ENCODE measurements around the gene TAP2. TPM values are rescaled to one million over a fixed set of nuclear protein-coding genes. Genes with fewer than 3 reads are reported as not detected.

The TAP2 gene
- total and polyA plus RNA-seq, 10 donors = 26.4 to 106 (median 48.4) TPM

DNA sequence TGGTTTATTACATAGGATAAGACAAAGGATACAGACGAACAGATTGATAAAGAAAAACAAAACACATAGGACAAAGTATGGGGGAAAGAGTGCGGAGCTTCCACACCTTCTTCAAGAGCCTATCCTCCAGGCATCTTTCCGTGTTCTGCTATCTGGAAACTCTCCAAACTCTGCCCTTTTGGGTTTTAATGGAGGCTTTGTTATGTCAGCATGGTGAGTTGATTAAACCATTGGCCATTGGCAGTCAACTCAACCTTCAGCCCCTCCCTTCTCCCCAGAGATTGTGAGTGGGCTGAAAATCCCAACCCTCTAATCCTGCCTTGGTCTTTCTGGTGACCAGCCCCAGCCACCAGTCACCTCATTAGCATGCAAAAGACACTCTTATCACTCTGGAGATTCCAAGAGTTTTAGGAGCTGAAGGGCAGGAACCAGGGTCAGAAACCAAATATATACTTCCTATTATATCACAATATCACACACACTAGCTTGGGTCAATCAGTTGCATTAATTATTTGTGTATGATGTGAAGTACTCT, 45.6 kb downstream of the TAP2 start:
- Histone ChIP-seq H3K27ac (no peak overlapping the region), H3K27me3 (replicated peaks in 1 of 7) (peaks cover 0 to 3% (median 0%) of the 10 kb centered on the region in 7 donors), H3K9me3 (no peaks in the 10 kb centered on the region), H3K4me1 (peaks cover 0 to 44% (median 32%) of the 10 kb centered on the region in 6 donors), H3K4me3 (no peak overlapping the region), H3K36me3 (no peaks in the 10 kb centered on the region)
- intact Hi-C loops (cut with DNase I; ENCODE audit: low total_unique reads) = no loop called here
- DNase-seq = no peak
- 54 to 87% (median 77%) methylated on average over 3 of the region's 3 CpGs for WGBS, 5 donors
- TF ChIP-seq POLR2A (IDR thresholded peaks at IDR 0.05) (no peak), POLR2AphosphoS5 (IDR thresholded peaks at IDR 0.05) (no peak)
- TF ChIP-seq, protein P1, sequence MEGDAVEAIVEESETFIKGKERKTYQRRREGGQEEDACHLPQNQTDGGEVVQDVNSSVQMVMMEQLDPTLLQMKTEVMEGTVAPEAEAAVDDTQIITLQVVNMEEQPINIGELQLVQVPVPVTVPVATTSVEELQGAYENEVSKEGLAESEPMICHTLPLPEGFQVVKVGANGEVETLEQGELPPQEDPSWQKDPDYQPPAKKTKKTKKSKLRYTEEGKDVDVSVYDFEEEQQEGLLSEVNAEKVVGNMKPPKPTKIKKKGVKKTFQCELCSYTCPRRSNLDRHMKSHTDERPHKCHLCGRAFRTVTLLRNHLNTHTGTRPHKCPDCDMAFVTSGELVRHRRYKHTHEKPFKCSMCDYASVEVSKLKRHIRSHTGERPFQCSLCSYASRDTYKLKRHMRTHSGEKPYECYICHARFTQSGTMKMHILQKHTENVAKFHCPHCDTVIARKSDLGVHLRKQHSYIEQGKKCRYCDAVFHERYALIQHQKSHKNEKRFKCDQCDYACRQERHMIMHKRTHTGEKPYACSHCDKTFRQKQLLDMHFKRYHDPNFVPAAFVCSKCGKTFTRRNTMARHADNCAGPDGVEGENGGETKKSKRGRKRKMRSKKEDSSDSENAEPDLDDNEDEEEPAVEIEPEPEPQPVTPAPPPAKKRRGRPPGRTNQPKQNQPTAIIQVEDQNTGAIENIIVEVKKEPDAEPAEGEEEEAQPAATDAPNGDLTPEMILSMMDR (IDR thresholded peaks at IDR 0.05 in 8 of 11, conservative IDR thresholded peaks at IDR 0.05 in 3 of 11) = no peak

DNA sequence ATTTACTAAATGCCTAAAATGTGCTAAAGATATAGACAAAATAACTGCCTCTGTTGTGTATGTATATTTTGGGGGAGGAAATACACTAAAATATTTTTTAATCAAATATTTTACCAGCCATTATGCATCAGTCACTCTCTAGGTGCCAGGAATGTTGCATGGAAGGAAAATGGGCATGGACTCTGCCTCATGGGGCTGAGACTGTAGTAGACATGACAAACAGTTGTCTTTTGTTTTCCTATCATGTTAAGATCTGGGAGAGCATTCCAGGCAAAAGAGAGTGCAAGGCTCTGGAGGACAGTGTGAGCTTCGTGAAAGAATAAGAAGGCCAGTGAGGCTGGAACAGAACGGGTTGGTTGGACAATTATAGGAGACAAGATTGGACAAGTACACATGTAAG, 48.2 kb downstream of the TAP2 start:
- no peak for DNase-seq
- Histone ChIP-seq H3K27ac (no peak overlapping the region), H3K36me3 (no peaks in the 10 kb centered on the region), H3K4me3 (no peak overlapping the region), H3K9me3 (no peaks in the 10 kb centered on the region), H3K4me1 (peaks cover 0 to 20% (median 16%) of the 10 kb centered on the region in 6 donors), H3K27me3 (replicated peaks in 1 of 7) (peaks cover 0 to 11% (median 0%) of the 10 kb centered on the region in 7 donors)
- 46 to 91% (median 81%) methylated on average over 2 of the region's 2 CpGs for WGBS, 5 donors
- TF ChIP-seq POLR2AphosphoS5 (IDR thresholded peaks at IDR 0.05) = no peak
- TF ChIP-seq, protein P1 (IDR thresholded peaks at IDR 0.05 in 8 of 11, conservative IDR thresholded peaks at IDR 0.05 in 3 of 11) = no peak
- TF ChIP-seq POLR2A (IDR thresholded peaks at IDR 0.05) = no peak
- intact Hi-C loops (cut with DNase I; ENCODE audit: low total_unique reads) = no loop called here

Other genes starting within 250 kb of the TAP2 start
- gene HLA-DRB1, start 248.9 kb downstream of the TAP2 start, total RNA-seq = 100 to 1,000 TPM; 158 to 779 (median 365) TPM
- gene HLA-DRB1, start 248.9 kb downstream of the TAP2 start, polyA plus RNA-seq = 100 to 1,000 TPM; 450 to 729 (median 573) TPM
- 100 to 1,000 TPM in 6 of 7 donors, 10 to 100 TPM in 1; 19.1 to 340 (median 196) TPM for gene HLA-DQA1, start 201.3 kb downstream of the TAP2 start, total RNA-seq
- 100 to 1,000 TPM; 249 to 441 (median 420) TPM for gene HLA-DQA1, start 201.3 kb downstream of the TAP2 start, polyA plus RNA-seq
- 100 to 1,000 TPM in 4 of 7 donors, 10 to 100 TPM in 2, 1 to 10 TPM in 1; 6.1 to 271 (median 120) TPM for gene HLA-DQB1, start 172.1 kb downstream of the TAP2 start, total RNA-seq
- 1,000 to 10,000 TPM in 1 of 3 donors, 100 to 1,000 TPM in 2; 383 to 1,152 (median 620) TPM for gene HLA-DQB1, start 172.1 kb downstream of the TAP2 start, polyA plus RNA-seq
- 10 to 100 TPM in 4 of 7 donors, 1 to 10 TPM in 2, under 1 TPM in 1; 0.46 to 84.9 (median 10.9) TPM for gene HLA-DQA2, start 97.3 kb downstream of the TAP2 start, total RNA-seq
- gene HLA-DQA2, start 97.3 kb downstream of the TAP2 start, polyA plus RNA-seq = under 1 TPM; 0.10 to 0.29 (median 0.24) TPM
- gene HLA-DQB2, start 75.2 kb downstream of the TAP2 start, total RNA-seq = 10 to 100 TPM in 3 of 7 donors, 1 to 10 TPM in 3, not detected in 1; 1.0 to 72.6 (median 12.6) TPM
- gene HLA-DQB2, start 75.2 kb downstream of the TAP2 start, polyA plus RNA-seq = under 1 TPM in 2 of 3 donors, not detected in 1; 0.88 to 0.96 TPM
- 10 to 100 TPM; 30.7 to 50.7 (median 43.9) TPM for gene HLA-DOB, start 21.7 kb downstream of the TAP2 start, total RNA-seq
- gene HLA-DOB, start 21.7 kb downstream of the TAP2 start, polyA plus RNA-seq = 100 to 1,000 TPM; 112 to 179 (median 141) TPM
- gene PSMB8, start 5.3 kb upstream of the TAP2 start, total RNA-seq = 100 to 1,000 TPM; 109 to 156 (median 147) TPM
- 100 to 1,000 TPM; 248 to 288 (median 279) TPM for gene PSMB8, start 5.3 kb upstream of the TAP2 start, polyA plus RNA-seq
- 100 to 1,000 TPM; 108 to 172 (median 147) TPM for gene TAP1, start 15.0 kb upstream of the TAP2 start, total RNA-seq
- gene TAP1, start 15.0 kb upstream of the TAP2 start, polyA plus RNA-seq = 100 to 1,000 TPM in 2 of 3 donors, 10 to 100 TPM in 1; 98.5 to 154 (median 133) TPM
- gene PSMB9, start 15.5 kb upstream of the TAP2 start, total RNA-seq = 100 to 1,000 TPM; 141 to 206 (median 169) TPM
- 100 to 1,000 TPM; 172 to 328 (median 204) TPM for gene PSMB9, start 15.5 kb upstream of the TAP2 start, polyA plus RNA-seq
- gene HLA-DMB, start 102.3 kb upstream of the TAP2 start, total RNA-seq = 100 to 1,000 TPM; 124 to 178 (median 144) TPM
- 100 to 1,000 TPM; 158 to 226 (median 209) TPM for gene HLA-DMB, start 102.3 kb upstream of the TAP2 start, polyA plus RNA-seq
- gene HLA-DMA, start 114.4 kb upstream of the TAP2 start, total RNA-seq = 100 to 1,000 TPM; 141 to 218 (median 173) TPM
- 100 to 1,000 TPM; 235 to 423 (median 270) TPM for gene HLA-DMA, start 114.4 kb upstream of the TAP2 start, polyA plus RNA-seq
- 100 to 1,000 TPM; 169 to 277 (median 234) TPM for gene BRD2, start 129.9 kb upstream of the TAP2 start, total RNA-seq
- gene BRD2, start 129.9 kb upstream of the TAP2 start, polyA plus RNA-seq = 100 to 1,000 TPM in 2 of 3 donors, 10 to 100 TPM in 1; 80.5 to 127 (median 103) TPM
- 10 to 100 TPM; 30.8 to 89.5 (median 68.6) TPM for gene HLA-DOA, start 170.9 kb upstream of the TAP2 start, total RNA-seq
- 10 to 100 TPM; 36.9 to 48.7 (median 40.0) TPM for gene HLA-DOA, start 170.9 kb upstream of the TAP2 start, polyA plus RNA-seq
- gene HLA-DPA1, start 234.9 kb upstream of the TAP2 start, total RNA-seq = 100 to 1,000 TPM; 253 to 621 (median 517) TPM
- 100 to 1,000 TPM; 346 to 466 (median 352) TPM for gene HLA-DPA1, start 234.9 kb upstream of the TAP2 start, polyA plus RNA-seq
- 100 to 1,000 TPM; 209 to 647 (median 414) TPM for gene HLA-DPB1, start 237.3 kb upstream of the TAP2 start, total RNA-seq
- gene HLA-DPB1, start 237.3 kb upstream of the TAP2 start, polyA plus RNA-seq = 100 to 1,000 TPM; 543 to 817 (median 574) TPM

Measured in spleen (tissue), 11 donors.